GM12891 (cell line): ENCODE measurements around the gene GIMAP1.

Experiments
- POLR2A ChIP-seq: IDR thresholded peaks from 2 replicates; pipeline ENCODE4 v1.6.1; 2011; ENCODE audit warnings: low read depth, low read length, control low read depth
- TAF1 ChIP-seq: IDR thresholded peaks from 2 replicates; pipeline ENCODE4 v1.6.1; 2011; ENCODE audit warnings: low read depth, low read length, control low read depth

- TF ChIP-seq TAF1 (no peak), POLR2A (no peak)
These were observed 7.1 kb downstream of the GIMAP1 start for GRCh38 chr7:150723467-150723866.
